SK-N-MC (cell line): ENCODE measurements around the gene SLFN5.

ENCODE experiments used
- EZH2 ChIP-seq: fragments of 200-600 bp; sonication (generic); IDR thresholded peaks from one replicate; pipeline ENCODE4 v1.6.1; 2017; ENCODE audit warnings: antibody characterized with exemption
- FOXP2 ChIP-seq: optimal IDR thresholded peaks from 2 replicates; pipeline ENCODE3; 2011; ENCODE audit warnings: mild to moderate bottlenecking, moderate library complexity; ENCODE audit not compliant: insufficient read depth; ENCODE audit errors: extremely low read length, control extremely low read depth
- POLR2AphosphoS5 ChIP-seq: IDR thresholded peaks from 2 replicates; pipeline ENCODE4 v1.6.1; 2012; ENCODE audit warnings: mild to moderate bottlenecking, low read depth, low read length, borderline replicate concordance

- no peak for TF ChIP-seq POLR2AphosphoS5
- no peak for TF ChIP-seq FOXP2
- no peak for TF ChIP-seq EZH2
Measured at GRCh38 chr17:35239823-35240222, 3.0 kb upstream of the SLFN5 start.
